Endometrium (tissue), 2 donors: ENCODE results near the gene FPGS.
A peak's percentile ranks its signal among the peaks of the same experiment; 100 is the strongest.
"Not testable (repeated sequence)": the region's sequence is repeated elsewhere in the genome, so short reads cannot be mapped to it uniquely, and the experiment has no call there.

Source experiments
- FAIRE-seq: peaks from 2 replicates; lab custom pipeline; 2012; peaks lifted over from hg19 to GRCh38; lab: Jason Lieb, UNC
- donor health status: control.
- donor health status: control.

The FPGS gene

GRCh38 chr9:127802576-127803443, at the start of gene FPGS:
TSS of gene FPGS (plus strand) at chr9:127802882. CDS start at chr9:127802925, 43 bp downstream.
- no peak for FAIRE-seq

GRCh38 chr9:127753148-127753547, 49.5 kb upstream of the FPGS start:
- no peak for FAIRE-seq

- FAIRE-seq, result no peak
These were observed 49.1 kb upstream of the FPGS start for GRCh38 chr9:127753622-127754021.

GRCh38 chr9:127754099-127755060, 48.3 kb upstream of the FPGS start:
- FAIRE-seq, result no peak

- no peak for FAIRE-seq
These were observed 47.3 kb upstream of the FPGS start for GRCh38 chr9:127755061-127756060.

GRCh38 chr9:127756233-127756632, 46.4 kb upstream of the FPGS start:
- no peak for FAIRE-seq

- FAIRE-seq, result not testable (repeated sequence)
These were observed 45.9 kb upstream of the FPGS start for GRCh38 chr9:127756776-127757175.

GRCh38 chr9:127758843-127759242, 43.8 kb upstream of the FPGS start:
- no peak for FAIRE-seq

GRCh38 chr9:127761061-127761460, 41.6 kb upstream of the FPGS start:
- FAIRE-seq, result no peak

- FAIRE-seq, result no peak
These were observed 41.2 kb upstream of the FPGS start for GRCh38 chr9:127761491-127761956.

GRCh38 chr9:127762111-127762676, 40.5 kb upstream of the FPGS start:
- no peak for FAIRE-seq

GRCh38 chr9:127763918-127764384, 38.7 kb upstream of the FPGS start:
- FAIRE-seq, result no peak

- no peak for FAIRE-seq
These were observed 37.3 kb upstream of the FPGS start for GRCh38 chr9:127765418-127765817.

GRCh38 chr9:127767410-127767809, 35.3 kb upstream of the FPGS start:
- no peak for FAIRE-seq

GRCh38 chr9:127767909-127768331, 34.8 kb upstream of the FPGS start:
- FAIRE-seq, result no peak

- FAIRE-seq, result no peak
These were observed 34.0 kb upstream of the FPGS start for GRCh38 chr9:127768698-127769097.

- FAIRE-seq, result no peak
These were observed 33.6 kb upstream of the FPGS start for GRCh38 chr9:127769101-127769500.

GRCh38 chr9:127769929-127770582, 32.6 kb upstream of the FPGS start:
- no peak for FAIRE-seq

GRCh38 chr9:127770583-127770904, 32.1 kb upstream of the FPGS start:
- no peak for FAIRE-seq

- peak; percentile 63 for FAIRE-seq
These were observed 31.6 kb upstream of the FPGS start for GRCh38 chr9:127770905-127771569.
